Stimulated activated naive CD4-positive, alpha-beta T cell treated with Interleukin-2 at 50 U/mL for 16 hours (primary cell): ENCODE measurements around the gene DLGAP5.
A peak's percentile ranks its signal among the peaks of the same experiment; 100 is the strongest.

Source experiments
- DNase-seq: peaks from one replicate; lab custom pipeline; 2025; lab: John Stamatoyannopoulos, UW

The DLGAP5 gene

GRCh38 chr14:55114720-55115119 lies 76.7 kb downstream of the DLGAP5 start:
- no peak for DNase-seq

- no peak for DNase-seq
Measured at GRCh38 chr14:55111122-55111708, 80.2 kb downstream of the DLGAP5 start.

- no peak for DNase-seq
Measured at GRCh38 chr14:55109836-55110235, 81.5 kb downstream of the DLGAP5 start.

GRCh38 chr14:55107766-55108554 lies 83.4 kb downstream of the DLGAP5 start:
- DNase-seq, result peak; percentile 50

GRCh38 chr14:55105991-55106390 lies 85.4 kb downstream of the DLGAP5 start:
- DNase-seq, result no peak

GRCh38 chr14:55103971-55104954 lies 87.1 kb downstream of the DLGAP5 start:
- DNase-seq, result no peak

- DNase-seq, result peak; percentile 62
Measured at GRCh38 chr14:55103005-55103640, 88.3 kb downstream of the DLGAP5 start.

GRCh38 chr14:55102141-55102621 lies 89.2 kb downstream of the DLGAP5 start:
- DNase-seq, result peak; percentile 51

- no peak for DNase-seq
Measured at GRCh38 chr14:55101698-55102097, 89.7 kb downstream of the DLGAP5 start.

- no peak for DNase-seq
Measured at GRCh38 chr14:55099756-55100155, 91.6 kb downstream of the DLGAP5 start.

- DNase-seq, result no peak
Measured at GRCh38 chr14:55098561-55098898, 92.9 kb downstream of the DLGAP5 start.
